Peyer's patch (tissue), 4 donors: ENCODE data around the gene PPM1L. TPM values are rescaled to one million over a fixed set of nuclear protein-coding genes. Genes with fewer than 3 reads are reported as not detected.

Source experiments
- DNase-seq, 3 donors: peaks; one replicate each; pipeline ENCODE4 v3.0.0-alpha.2; 2017 to 2019
- H3K27ac ChIP-seq, 4 donors: fragments of 200-600 bp; sonication (generic); one replicate each; pipeline ENCODE4 v1.5.1; 2016 to 2019
- H3K27me3 ChIP-seq, 2 donors: fragments of 200-600 bp; sonication (generic); one replicate each; pipeline ENCODE4 v1.5.1; 2019
- H3K36me3 ChIP-seq, 3 donors: fragments of 200-600 bp; sonication (generic); one replicate each; pipeline ENCODE4 v1.5.1; 2016 to 2019
- H3K4me1 ChIP-seq, 4 donors: fragments of 200-600 bp; sonication (generic); one replicate each; pipeline ENCODE4 v1.5.1; 2016 to 2019
- H3K4me3 ChIP-seq, 4 donors: fragments of 200-600 bp; sonication (generic); 1 replicate in 3 of 4; 2 replicates in 1 of 4; pipeline ENCODE4 v1.5.1; 2016 to 2019; ENCODE audit warnings: mild to moderate bottlenecking in 1 of 4
- H3K9me3 ChIP-seq, 4 donors: fragments of 200-600 bp; sonication (generic); one replicate each; pipeline ENCODE4 v1.5.1; 2016 to 2019; ENCODE audit warnings: mild to moderate bottlenecking in 1 of 4
- CTCF ChIP-seq, 6 experiments: fragments of 450-650 bp in 4 of 6; fragments of 200-600 bp in 2 of 6; sonication (generic) in 1 of 6; IDR thresholded peaks; one replicate each; pipeline ENCODE4 v1.5.1; 2017 to 2019; ENCODE audit warnings: antibody characterized with exemption in 6 of 6, mild to moderate bottlenecking in 3 of 6, moderate library complexity in 1 of 6
- POLR2A ChIP-seq, 2 donors: fragments of 450-650 bp; IDR thresholded peaks; one replicate each; pipeline ENCODE4 v1.5.1; 2017; ENCODE audit warnings: antibody characterized with exemption in 2 of 2, mild to moderate bottlenecking in 2 of 2, moderate library complexity in 2 of 2
- total RNA-seq, 4 donors: library from RNA; depleted of rRNA; stranded (reverse); fragments of >200 nt; gene quantifications; one replicate each; pipeline ENCODE4 v1.1.0, GENCODE V29; 2016

The PPM1L gene
- total RNA-seq, 4 donors from 2014 or later = 8.4 to 17.8 (median 12.7) TPM

GRCh38 chr3:160808838-160809237 is 52.8 kb downstream of the PPM1L start:
- H3K4me3 ChIP-seq = no peak overlapping the region
- no peaks in the 10 kb centered on the region for H3K27me3 ChIP-seq
- H3K9me3 ChIP-seq = no peaks in the 10 kb centered on the region
- TF ChIP-seq POLR2A (IDR thresholded peaks at IDR 0.05) (no peak), CTCF (IDR thresholded peaks at IDR 0.05) (no peak)
- H3K27ac ChIP-seq = no peak overlapping the region
- H3K36me3 ChIP-seq = no peaks in the 10 kb centered on the region
- no peaks in the 10 kb centered on the region for H3K4me1 ChIP-seq
- no peak for DNase-seq

- Histone ChIP-seq H3K27ac (no peak overlapping the region), H3K4me1 (no peaks in the 10 kb centered on the region), H3K36me3 (no peaks in the 10 kb centered on the region), H3K9me3 (no peaks in the 10 kb centered on the region), H3K4me3 (no peak overlapping the region), H3K27me3 (no peaks in the 10 kb centered on the region)
- no peak for DNase-seq
- no peak for TF ChIP-seq POLR2A (IDR thresholded peaks at IDR 0.05)
- TF ChIP-seq CTCF (IDR thresholded peaks at IDR 0.05) = no peak
Observed at GRCh38 chr3:160809453-160809852, 53.4 kb downstream of the PPM1L start.

GRCh38 chr3:160810362-160811236 is 54.6 kb downstream of the PPM1L start:
- Histone ChIP-seq H3K27ac (no peak overlapping the region), H3K36me3 (no peaks in the 10 kb centered on the region), H3K27me3 (no peaks in the 10 kb centered on the region), H3K9me3 (no peaks in the 10 kb centered on the region), H3K4me1 (no peaks in the 10 kb centered on the region), H3K4me3 (no peak overlapping the region)
- DNase-seq = no peak
- no peak for TF ChIP-seq CTCF (IDR thresholded peaks at IDR 0.05)
- no peak for TF ChIP-seq POLR2A (IDR thresholded peaks at IDR 0.05)

- no peaks in the 10 kb centered on the region for H3K27me3 ChIP-seq
- H3K4me1 ChIP-seq = no peaks in the 10 kb centered on the region
- H3K9me3 ChIP-seq = no peaks in the 10 kb centered on the region
- TF ChIP-seq POLR2A (IDR thresholded peaks at IDR 0.05) = no peak
- no peak for TF ChIP-seq CTCF (IDR thresholded peaks at IDR 0.05)
- no peak overlapping the region for H3K4me3 ChIP-seq
- no peak for DNase-seq
- no peak overlapping the region for H3K27ac ChIP-seq
- no peaks in the 10 kb centered on the region for H3K36me3 ChIP-seq
Observed at GRCh38 chr3:160811237-160811548, 55.2 kb downstream of the PPM1L start.

GRCh38 chr3:160812304-160812703 is 56.3 kb downstream of the PPM1L start:
- DNase-seq = no peak
- no peaks in the 10 kb centered on the region for H3K27me3 ChIP-seq
- TF ChIP-seq POLR2A (IDR thresholded peaks at IDR 0.05) (no peak), CTCF (IDR thresholded peaks at IDR 0.05) (no peak)

More at GRCh38 chr3:160812304-160812703, 56.3 kb downstream of the PPM1L start:
- Histone ChIP-seq H3K36me3 (no peaks in the 10 kb centered on the region), H3K9me3 (no peaks in the 10 kb centered on the region), H3K4me1 (no peaks in the 10 kb centered on the region), H3K27ac (no peak overlapping the region), H3K4me3 (no peak overlapping the region)
